Right ventricle myocardium superior (tissue), 1 donor: ENCODE measurements around the gene PDF. TPM values are rescaled to one million over a fixed set of nuclear protein-coding genes. Genes with fewer than 3 reads are reported as not detected.
A peak's percentile ranks its signal among the peaks of the same experiment; 100 is the strongest.

ENCODE experiments used
- ATAC-seq: fragments of 200-7000 bp; cut with Tn5 transposase; one replicate; pipeline ENCODE4 v1.9.1; 2020; ENCODE audit warnings: mild to moderate bottlenecking; ENCODE audit not compliant: poor library complexity
- DNase-seq: peaks from one replicate; pipeline ENCODE4 v3.0.0-alpha.2; 2020
- intact Hi-C: fragments of 100-400 bp; cut with DNase I; formaldehyde crosslinking; loops from one replicate; pipeline ENCODE4 v1.11.2; 2022
- total RNA-seq: library from RNA; stranded (reverse); fragmentation: NEBNext Ultra II Directional; extraction: Animal tissue kit (Norgen Biotek cat#: 25700); gene quantifications from one replicate; pipeline ENCODE4 v1.2.1, GENCODE V29; 2021
- donor health status: DM: no; HTN: yes; CAD: no; lungs with severe emphysema.

The PDF gene
- total RNA-seq, 1 donor from 2014 or later: 5.6 TPM

DNA sequence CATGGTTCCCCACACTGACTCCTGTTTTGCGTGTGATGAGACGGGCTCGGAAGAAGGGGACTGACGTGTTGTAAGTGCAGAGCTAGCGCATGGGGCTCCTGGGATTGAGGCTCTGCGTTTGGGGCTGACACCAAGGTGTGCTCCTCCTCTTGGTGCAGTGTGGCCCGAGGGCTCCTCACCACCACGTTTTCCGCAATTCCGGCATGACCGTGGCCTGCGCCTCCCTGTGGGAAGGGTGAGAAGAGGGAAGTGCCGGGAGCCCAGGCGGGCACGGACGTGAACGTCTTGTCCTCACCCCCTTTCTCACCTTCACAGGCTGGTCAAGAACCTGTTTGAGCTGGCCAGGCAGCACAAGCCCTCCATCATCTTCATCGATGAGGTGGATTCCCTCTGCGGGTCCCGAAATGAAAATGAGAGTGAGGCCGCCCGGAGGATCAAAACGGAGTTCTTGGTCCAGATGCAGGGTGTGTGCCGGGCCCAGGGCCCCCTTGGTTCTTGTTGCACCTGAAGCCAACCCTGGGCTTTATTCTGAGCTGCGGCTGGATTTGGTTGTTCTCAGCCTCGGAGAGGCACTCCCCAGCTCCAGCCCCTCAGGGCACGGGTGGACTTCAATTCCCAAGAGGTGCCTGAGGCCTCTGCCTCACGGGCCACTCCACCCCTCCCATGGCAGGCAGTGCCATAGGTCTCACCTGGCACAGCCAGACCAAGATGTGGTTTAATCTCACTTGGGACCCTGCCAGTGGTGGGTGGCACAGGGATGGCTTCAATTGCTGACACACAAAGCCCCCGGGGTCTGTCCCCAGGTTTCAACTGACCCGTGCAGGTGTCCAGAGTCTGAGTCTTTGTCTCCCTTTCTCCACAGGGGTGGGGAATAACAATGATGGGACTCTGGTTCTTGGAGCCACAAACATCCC, 10.3 kb downstream of the PDF start:
- no peak for DNase-seq
- no peak for ATAC-seq
- intact Hi-C loops: no loop called here

DNA sequence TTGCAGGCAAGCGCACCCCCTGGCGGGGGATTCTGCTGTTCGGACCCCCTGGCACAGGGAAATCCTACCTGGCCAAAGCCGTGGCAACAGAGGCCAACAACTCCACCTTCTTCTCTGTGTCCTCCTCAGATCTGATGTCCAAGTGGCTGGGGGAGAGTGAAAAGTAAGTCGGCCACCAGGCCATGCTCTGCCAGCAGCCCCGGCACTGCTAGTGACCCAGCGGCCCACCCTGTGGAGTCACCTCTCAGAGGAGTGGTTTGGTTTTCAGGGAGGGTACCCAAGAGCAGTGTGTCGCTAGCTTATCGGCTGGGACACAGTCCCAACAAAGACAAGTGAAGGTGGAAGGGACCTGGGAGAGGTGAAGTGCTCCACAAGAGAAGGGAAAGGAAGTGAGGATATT, 11.0 kb downstream of the PDF start:
- DNase-seq: no peak
- intact Hi-C loops: no loop called here
- ATAC-seq: no peak

DNA sequence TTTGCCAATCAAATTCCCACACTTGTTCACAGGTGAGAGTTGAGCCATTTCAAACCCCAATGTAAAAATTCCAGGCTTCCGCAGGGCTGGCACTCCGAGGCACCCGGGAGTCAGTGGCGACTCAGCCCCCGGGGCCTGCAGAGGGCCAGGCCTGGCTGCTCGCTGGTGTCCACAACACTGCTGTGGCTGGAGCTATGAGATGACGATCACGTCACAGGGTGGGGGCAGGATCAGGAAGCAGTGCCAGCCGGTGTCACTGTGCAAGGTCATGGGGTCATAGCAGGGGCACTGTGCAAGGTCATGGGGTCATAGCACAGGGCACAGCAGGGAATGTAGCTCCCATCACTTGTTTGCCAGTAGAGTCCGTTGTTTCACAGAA, 11.5 kb downstream of the PDF start:
- no peak for DNase-seq
- intact Hi-C loops: no loop called here
- ATAC-seq: no peak

DNA sequence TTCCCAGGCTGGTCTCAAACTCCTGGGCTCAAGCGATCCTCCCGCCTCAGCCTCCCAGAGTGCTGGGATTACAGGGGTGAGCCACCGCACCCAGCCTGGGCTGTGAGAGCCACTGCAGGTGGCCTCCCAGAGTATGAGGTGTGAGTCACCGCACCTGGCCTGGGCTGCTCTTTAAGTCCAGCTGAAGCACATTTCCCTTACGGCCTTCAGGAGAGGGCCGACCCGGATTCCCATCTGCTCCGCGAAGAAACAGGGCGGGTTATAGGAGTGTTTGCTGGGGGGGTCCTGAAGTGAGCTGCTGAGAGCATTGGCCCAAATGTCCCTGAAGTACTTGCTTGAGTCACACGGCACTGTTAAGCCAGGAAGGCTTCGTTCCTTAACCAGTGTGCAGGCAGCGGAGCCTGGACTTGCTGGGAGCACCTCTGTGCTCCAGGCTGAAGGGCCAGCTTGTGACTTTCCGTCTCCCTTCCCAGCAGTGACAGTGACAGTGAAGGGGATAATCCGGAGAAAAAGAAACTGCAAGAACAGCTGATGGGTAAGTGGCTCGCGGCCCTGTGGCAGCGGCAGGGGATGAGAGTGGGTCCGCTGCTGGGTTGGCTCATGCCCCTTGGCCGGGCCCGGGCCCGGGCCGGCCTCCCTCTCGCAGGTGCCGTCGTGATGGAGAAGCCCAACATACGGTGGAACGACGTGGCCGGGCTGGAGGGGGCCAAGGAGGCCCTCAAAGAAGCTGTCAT, 12.0 kb downstream of the PDF start:
- intact Hi-C loops: no loop called here
- no peak for DNase-seq
- no peak for ATAC-seq

DNA sequence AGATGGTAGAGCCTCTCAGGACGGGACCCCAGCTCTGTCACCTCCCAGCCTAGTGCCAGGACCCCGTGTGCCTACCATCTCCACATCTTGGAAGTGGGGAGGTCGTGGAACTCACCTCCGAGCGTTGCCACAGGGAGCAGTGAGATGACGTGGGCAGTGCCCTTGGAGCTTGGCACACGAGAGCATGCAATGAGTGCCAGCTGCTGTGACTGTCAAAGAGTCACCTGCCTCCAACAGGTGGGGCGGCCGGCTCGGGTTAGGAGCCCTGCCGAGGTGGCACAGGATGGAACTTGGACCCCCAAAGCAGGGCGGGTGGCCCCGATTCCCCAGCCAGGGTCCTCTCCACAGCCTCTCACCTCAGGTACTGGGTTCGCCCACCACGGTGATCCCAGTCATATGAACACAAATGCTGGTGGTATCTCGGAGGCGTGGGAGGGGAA, 13.8 kb downstream of the PDF start:
- DNase-seq (no peak), ATAC-seq (no peak)
- intact Hi-C loops: no loop called here

DNA sequence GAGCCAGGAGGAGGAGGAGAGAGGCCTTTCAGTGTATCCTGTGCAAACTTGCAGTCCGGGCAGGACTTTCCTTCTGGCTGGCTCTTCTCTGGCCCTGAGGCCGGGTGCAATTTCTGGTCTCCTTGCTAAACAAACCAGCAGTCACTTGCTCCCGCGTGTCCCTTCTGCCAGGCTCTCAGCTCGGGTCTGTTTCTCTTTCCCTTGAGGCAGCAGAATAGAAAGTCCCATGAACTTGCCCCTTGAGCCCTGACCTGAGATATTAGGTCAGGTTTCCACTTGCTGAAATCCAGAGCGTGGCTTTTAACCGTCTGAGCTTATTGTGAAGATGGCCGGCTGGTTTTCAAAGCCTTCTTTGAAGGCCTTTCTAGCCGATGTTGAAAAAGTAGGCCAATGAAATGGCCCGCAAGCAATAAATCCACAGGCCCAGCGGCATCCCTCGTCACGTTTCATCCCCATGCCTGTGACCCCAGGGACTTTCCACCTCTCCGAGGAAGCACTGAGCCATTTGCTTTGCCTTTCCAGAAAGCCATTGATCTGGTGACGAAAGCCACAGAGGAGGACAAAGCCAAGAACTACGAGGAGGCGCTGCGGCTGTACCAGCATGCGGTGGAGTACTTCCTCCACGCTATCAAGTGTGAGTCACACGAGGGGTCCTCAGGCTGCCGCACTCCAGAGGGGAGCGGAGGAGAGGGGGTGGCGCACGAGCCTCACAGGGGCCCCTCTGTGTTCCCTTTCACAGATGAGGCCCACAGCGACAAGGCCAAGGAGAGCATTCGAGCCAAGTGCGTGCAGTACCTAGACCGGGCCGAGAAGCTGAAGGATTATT, 14.7 kb downstream of the PDF start:
- intact Hi-C loops: no loop called here
- ATAC-seq (no peak), DNase-seq (no peak)

DNA sequence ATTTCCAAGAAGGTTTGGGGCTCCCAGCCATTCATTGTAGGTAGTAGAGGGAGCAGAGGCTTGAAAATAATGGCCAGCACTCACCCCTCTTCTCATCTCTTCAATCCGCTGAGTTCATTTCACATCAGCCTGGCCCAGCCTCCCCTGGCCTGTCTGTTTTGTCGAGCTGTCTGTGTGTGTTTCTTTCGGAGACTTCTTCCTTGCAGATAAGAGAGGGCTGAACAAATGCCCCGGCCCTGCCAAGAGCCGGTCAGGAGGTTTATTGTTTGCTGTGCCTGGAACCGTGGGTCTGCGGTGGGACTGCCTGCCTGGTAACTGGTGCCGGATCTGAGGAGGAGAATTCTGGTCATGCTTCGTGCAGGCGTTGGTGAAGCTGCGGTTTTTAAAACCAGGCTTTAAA, 15.9 kb downstream of the PDF start:
- no peak for DNase-seq

DNA sequence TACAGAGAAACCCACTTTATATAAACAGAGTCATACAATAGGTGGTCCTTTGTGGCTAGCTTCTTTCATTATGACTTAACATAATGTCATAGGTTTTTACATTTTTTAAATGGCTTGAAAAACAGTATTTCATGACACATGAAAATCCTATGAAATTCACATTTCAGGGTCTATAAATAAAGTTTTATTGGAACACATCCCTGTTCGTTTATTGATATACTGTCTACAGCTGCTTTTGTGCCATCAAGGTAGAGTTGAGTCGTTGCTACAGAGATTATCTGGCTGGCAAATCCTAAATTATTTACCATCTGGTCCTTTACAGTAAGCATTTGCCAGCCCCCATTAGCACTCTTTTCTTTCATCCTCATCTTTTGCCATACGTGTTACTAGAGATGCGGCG, 16.9 kb downstream of the PDF start:
- intact Hi-C loops: no loop called here

More for the DNA sequence above, 15.9 kb downstream of the PDF start:
- ATAC-seq: no peak
- intact Hi-C loops: no loop called here

DNA sequence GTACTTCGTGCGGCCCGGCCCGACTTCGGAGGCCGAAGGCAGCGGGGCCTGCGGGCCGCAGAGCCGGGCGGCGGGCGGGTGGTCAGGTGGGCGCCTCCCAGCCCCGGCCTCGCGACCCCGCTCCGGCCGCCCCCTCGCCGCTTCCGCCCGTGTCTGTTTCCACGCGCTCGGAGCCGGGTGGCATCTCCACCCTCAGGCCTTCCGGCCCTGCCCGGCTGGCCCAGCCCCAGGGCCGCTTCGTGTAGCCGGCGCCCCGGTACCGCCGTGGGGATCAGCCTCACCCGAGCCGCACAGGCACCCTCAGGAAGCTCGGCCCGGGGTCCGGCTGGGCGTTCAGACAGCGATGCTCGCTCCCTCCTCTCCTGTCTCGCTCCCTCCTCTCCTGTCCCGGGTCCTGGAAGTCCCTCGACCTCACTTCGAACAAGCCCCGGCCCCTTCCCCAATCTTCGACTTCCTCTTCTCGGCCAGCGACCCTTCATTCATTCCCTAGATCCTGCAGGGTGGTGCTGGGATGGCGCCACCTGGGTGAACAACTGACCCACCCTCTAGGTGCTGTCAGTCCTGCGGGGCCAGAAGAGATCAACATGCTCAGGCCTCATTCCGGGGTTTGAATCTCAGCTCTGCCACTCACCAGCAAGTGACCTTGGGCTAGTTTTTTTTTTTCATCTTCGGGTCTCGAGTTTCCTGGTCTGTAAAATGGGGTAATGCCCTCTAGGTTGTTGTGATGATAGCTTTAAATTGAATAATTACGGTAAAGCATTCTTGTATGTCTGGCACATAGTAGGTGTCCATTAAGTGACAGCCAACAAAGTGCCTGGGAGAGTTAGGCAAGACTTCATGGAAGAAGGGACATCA, 18.6 kb downstream of the PDF start:
- DNase-seq (peak; percentile 67), ATAC-seq (peak; percentile 43)
- intact Hi-C loops: no loop called here

More for the DNA sequence above, 16.9 kb downstream of the PDF start:
- ATAC-seq (no peak), DNase-seq (no peak)

DNA sequence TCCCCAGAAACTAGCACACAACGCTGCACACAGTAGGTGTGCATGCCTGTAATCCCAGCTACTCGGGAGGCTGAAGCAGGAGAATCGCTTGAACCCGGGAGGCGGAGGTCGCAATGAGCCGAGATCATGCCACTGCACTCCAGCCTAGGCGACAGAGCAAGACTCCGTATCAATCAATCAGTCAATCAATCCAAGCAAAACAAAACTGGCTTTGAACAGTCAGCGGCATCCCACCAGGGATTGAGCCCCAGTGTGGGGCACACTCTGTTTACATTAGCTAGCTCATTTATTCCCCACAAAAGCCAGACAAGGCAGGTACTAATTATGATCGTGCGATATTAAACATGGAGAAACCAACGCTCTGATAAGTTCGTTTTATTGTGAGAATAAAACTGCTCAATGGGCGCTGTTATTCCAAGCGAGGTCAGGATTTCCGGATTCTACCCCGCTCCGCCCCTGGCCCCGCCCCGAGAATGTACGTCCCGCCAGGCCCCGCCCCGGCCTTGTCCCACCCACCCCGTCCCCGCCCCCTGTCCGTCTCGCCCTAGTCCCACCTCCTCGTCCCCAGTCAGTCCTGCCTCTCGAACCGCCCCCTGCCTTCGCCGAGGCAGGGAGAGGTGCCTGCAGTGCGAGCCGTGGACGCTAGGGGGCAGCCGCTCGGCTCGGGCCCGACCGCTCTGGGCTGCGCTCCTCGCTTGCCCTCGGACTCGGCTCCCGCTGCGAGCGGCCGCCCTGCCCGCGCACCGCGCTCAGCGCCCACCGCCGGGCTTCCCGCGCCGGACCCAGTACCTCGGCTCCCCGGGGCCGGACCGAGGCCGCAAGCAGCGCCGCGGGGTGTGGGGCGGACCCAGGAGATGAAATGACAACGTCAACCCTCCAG, 19.5 kb downstream of the PDF start, which contains the start of gene VPS4A:
VPS4A (plus strand) TSS at position 698 of the 880 bp plus-strand sequence; CDS start at position 860, 162 bp downstream.
- intact Hi-C loops: no loop called here
- ATAC-seq: peak; percentile 94
- DNase-seq: peak; percentile 96

DNA sequence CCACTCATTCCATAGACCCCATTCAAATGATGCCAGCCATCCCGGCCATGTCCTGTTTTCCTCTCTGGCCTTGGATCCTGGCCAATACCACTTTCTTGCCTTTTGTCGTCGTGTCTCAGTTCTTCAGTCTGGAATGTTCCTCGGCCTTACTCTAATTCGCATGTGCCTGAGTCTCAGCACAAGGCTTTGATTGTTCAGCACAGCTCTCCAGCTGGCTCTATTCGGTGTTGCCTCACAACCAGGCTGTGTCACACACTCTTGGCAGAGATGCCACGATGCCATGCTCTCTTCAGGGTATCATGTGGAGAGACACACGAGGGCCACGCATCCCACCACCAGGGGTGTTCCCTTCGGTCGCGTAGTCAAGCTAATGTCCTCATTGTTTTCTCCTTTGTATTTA, 21.1 kb downstream of the PDF start:
- DNase-seq: no peak
- intact Hi-C loops: no loop called here
- no peak for ATAC-seq

DNA sequence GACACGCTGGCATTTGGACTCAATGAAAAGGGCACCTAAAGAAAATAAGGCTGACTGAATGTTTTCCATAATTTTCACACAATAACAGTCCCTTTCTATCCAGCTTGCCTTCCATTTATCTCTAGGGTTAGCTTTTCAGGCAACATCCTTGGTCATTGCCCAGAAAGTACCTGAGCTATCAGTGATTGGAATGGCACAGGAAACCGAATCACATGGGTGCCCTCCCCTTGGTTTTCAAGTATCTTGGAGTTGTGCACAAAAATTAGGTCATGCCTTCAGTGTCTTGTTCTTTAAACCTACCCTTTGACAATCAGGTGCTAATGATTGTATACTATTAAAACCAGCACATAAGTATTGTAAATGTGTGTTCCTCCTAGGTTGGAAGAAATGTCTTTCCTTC, 22.5 kb downstream of the PDF start:
- DNase-seq (no peak), ATAC-seq (no peak)
- intact Hi-C loops: no loop called here

DNA sequence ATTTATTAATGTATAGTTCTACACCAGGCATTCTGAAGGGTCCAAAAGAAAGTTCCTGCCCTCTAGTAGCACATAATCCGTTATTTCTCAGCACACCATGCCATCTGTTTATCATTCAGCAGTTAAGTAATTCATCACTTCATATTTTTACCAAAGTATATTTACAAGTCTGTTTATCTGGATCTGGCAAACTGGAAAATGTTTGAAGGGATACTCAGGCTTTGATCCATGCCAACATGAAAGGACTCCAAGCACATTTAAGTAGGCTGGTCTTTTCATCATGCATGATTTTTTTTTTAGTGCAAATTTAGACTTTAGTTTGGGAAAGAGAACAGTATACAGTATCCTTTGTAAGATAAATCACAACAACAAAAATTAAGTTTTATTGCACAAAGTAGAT, 23.3 kb downstream of the PDF start:
- DNase-seq (no peak), ATAC-seq (no peak)
- intact Hi-C loops: no loop called here

DNA sequence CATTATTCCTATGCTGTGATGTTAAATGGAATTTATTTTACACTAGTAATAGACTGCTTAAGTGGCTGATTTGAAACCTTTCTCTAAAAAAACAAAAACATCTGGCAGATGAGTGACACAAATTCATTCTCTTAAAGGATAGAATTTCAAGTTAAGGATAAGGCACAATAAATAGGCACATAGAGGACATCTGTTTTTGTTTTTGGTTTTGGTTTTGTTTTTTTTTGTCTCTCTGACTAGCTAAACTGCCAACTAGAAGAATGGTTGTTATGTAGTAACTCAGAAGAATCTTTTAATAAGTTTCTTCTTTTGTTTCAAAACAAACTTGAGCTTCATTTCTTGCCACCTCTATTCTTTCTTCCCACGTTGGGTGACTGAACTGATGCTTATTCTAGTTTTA, 24.4 kb downstream of the PDF start:
- no peak for ATAC-seq
- DNase-seq: no peak
- intact Hi-C loops: no loop called here

DNA sequence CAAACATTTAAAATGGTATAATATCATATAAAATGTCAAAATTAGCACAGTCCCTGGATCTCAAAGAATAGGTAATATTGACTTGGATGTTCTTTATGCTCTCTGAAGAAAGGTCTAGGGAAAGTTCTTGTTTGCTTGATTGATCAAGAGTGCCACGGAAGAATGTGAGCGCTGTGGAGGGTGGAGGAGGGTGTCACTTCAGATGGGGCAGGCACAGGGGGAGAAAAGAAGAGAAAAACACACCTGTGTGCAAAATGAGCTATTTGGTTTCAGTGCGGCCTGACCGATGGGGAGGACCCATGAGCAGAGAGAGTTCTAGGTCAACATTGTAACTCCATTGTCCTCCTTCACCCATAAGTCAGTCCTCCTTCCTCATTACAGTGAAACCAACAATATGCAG, 28.1 kb downstream of the PDF start:
- no peak for DNase-seq
- no peak for ATAC-seq
- intact Hi-C loops: no loop called here

DNA sequence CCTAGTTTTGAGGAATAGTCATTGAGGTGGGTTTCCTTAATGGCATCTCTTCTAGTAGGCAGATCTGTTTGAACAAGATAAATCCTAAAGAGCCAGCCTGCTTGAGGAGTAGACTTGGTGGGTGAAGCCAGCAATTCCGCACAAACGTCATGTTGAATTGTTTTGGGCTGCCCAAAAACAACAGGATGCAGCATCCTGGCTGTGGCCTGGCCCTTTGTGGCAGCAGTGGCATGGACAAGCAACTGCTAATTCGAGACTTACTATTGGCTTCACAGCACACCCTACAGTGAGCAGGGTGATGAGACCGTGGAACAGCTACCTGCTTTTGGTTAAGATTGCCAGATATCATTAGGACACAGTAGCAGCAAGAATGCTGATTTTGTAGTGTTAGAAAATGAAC, 28.5 kb downstream of the PDF start:
- intact Hi-C loops: no loop called here
- DNase-seq (no peak), ATAC-seq (no peak)

DNA sequence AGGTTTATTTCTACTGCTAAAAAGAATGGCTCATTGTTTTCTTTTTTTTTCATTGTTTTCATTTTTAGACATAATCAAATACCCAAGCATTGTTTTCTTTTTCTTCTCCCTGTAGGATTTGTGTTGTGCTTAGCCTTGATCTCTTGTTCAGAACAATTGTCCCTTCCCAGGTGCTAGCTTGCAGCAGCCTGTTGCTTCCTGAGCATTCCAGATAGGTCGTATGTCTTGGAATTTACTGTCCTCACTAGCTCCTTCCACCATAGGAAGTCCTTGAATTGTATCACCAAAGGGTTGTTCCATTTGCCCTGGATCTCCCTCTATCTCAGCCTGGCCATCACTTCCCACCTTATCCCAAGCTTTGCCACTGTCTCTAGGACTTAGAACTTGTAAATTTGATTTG, 29.2 kb downstream of the PDF start:
- DNase-seq (no peak), ATAC-seq (no peak)
- intact Hi-C loops: no loop called here
